GM19463 (cell line): ENCODE results near the gene CXCL16.

Experiments
- ATAC-seq: cut with Tn5 transposase; IDR thresholded peaks from one replicate; pipeline ENCODE4 v1.9.1; 2021; ENCODE audit warnings: mild to moderate bottlenecking, moderate library complexity; ENCODE audit not compliant: unreplicated experiment

The CXCL16 gene

GRCh38 chr17:4753392-4753791 is 13.7 kb upstream of the CXCL16 start:
- ATAC-seq = no peak

- no peak for ATAC-seq
Measured at GRCh38 chr17:4751932-4752331, 12.2 kb upstream of the CXCL16 start.

DNA sequence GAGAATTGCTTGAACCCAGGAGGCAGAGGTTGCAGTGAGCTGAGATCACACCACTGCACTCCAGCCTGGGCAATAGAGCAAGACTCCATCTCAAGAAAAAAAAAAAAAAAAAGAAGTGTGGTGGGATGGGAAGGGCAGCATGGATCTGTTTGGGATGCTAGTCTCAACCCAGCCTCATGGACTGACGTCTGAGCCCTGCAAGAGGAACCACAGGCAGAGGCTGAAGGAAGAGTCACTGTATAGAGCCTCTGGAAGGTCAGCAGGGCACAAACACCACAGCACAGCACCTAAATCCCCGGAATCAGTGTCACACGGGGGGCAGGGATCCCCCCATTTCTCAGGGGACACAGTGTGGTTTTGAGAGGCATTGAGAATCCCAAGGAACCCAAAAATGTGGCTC is 10.9 kb upstream of the CXCL16 start:
- no peak for ATAC-seq

GRCh38 chr17:4748686-4749085 is 9.0 kb upstream of the CXCL16 start:
- no peak for ATAC-seq

- no peak for ATAC-seq
Measured at GRCh38 chr17:4747847-4748246, 8.1 kb upstream of the CXCL16 start.

- ATAC-seq = no peak
Measured at GRCh38 chr17:4744999-4745969, 5.6 kb upstream of the CXCL16 start.

DNA sequence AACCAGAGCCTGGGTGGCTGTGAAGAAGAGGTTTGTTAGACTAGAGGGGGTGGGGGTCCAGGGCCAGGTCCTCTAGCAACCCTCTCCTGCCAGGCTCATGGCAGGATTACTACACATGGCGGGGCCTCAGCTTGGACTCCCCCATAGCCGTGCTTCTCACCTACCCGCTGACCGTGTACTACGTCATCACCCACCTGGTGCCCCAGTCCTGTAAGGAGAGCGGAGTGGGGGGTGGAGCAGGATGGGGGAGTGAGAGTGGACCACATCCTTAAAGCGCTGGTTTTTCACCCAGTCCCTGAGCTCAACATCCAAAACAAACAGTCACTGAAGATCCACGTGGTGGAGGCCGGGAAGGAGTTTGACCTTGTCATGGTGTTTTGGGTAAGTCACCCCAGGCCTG is 4.2 kb upstream of the CXCL16 start:
- no peak for ATAC-seq

GRCh38 chr17:4743216-4743615 is 3.5 kb upstream of the CXCL16 start:
- no peak for ATAC-seq

DNA sequence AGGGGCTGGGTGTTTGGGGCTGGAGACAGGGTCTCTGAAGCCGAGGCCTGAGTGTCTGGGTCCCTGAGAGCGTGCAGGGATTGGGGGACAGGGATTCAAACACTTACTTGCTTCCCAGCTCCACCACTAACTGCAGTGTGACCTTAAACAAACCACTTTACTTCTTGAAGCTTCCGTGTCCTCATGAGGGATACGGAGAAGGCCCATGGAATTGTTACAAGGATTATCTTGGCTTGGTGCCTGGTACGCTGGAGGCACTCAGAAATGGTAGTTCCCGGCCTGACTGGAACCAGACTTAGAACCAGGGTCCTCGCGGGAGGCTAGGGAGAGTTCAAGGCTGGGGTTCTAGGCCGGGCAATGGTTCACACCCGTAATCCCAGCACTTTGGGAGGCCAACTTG is 2.9 kb upstream of the CXCL16 start:
- ATAC-seq = no peak

- ATAC-seq = no peak
Measured at GRCh38 chr17:4742133-4742532, 2.4 kb upstream of the CXCL16 start.

GRCh38 chr17:4741544-4741943 is 1.8 kb upstream of the CXCL16 start:
- no peak for ATAC-seq

DNA sequence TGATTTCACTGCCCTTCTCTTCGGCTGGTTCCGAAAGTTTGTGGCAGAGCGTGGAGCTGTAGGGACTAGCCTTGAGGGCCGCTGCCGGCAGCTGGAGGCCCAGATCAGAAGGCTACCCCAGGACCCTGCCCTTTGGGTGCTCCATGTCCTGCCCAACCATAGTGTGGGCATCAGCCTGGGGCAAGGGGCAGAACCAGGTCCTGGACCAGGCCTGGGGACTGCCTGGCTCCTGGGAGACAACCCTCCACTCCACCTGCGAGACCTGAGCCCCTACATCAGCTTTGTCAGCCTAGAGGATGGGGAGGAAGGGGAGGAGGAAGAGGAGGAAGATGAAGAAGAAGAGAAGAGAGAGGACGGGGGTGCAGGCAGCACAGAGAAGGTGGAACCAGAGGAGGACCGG is 856 bp upstream of the CXCL16 start:
- ATAC-seq = no peak

GRCh38 chr17:4740025-4740351 is 260 bp upstream of the CXCL16 start:
- ATAC-seq = no peak

DNA sequence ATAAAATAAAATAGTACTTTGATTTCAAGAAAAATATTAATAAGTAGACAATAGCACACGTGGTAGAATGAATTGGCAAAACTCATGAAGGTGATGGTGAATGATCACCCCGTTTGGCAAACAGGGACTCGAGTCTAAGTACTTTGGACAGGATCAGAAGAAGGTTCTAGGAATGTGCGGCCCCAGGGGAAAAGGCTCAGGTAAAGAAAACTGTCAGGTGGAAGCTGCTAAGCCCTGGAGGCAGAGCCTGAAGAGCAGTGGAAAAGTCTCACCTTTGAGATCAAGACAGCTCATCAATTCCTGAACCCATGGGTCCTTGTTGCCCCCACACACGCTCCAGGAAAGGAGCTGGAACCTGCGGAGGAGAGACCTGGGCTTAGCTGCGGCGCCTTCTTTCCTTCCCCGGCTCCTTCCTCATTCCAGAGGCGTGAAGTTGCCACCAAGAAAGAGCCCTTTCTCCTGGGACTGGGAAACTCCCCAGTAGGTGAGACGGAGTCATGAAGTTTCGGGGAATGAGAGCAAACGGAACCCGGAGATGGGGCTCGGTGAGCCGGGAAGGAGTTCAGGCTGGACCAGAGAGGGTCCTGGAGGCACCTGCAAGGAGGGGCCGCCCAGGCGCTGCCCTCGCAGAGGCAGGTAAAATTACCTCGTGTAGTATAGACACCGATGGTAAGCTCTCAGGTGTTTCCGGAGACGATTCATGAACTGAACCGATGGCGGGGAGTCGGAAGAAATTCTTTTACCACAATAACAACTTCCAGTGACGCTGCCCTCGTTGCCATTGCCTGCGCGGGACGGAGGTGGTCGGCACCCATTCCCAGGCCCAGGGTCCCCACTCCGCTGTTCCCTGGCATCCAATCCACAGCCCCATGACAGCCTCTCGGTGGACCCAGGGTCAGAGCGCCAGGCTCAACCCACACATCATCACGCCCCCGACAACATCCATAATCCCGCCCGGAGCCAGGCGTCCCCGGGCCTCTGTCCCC is 1.3 kb downstream of the CXCL16 start:
- ATAC-seq = no peak

DNA sequence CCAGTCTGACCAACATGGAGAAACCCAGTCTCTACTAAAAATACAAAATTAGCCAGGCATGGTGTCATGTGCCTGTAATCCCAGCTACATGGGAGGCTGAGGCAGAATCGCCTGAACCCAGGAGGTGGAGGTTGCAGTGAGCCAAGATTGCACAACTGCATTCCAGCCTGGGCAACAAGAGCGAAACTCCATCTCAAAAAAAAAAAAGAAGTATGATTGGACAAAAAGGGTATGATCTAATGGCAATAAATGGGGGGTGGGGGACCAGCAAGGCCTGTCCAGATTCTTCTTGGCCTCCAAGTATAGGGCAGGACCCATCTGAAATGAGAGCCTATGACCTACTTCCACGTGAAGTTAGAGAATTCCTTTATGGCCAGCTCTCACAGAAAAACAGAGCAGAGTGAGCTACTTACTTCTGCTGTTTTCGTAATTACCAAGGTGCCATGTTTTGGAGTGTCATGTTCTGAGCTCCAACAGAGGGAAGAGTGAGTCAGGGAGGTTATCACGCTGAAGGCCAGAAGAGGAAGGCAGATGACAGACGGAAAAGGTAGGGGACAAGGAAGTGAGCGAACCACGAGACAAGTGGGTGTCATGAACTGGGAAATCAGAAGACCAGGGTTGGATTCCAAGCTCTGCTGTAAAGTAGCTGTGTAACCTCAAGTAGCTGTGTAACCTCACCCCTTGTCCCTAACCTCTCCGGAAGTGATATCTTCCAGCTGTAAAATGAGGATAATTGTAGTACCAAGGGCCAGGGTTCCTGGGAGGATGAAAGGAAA is 3.7 kb downstream of the CXCL16 start:
- no peak for ATAC-seq

DNA sequence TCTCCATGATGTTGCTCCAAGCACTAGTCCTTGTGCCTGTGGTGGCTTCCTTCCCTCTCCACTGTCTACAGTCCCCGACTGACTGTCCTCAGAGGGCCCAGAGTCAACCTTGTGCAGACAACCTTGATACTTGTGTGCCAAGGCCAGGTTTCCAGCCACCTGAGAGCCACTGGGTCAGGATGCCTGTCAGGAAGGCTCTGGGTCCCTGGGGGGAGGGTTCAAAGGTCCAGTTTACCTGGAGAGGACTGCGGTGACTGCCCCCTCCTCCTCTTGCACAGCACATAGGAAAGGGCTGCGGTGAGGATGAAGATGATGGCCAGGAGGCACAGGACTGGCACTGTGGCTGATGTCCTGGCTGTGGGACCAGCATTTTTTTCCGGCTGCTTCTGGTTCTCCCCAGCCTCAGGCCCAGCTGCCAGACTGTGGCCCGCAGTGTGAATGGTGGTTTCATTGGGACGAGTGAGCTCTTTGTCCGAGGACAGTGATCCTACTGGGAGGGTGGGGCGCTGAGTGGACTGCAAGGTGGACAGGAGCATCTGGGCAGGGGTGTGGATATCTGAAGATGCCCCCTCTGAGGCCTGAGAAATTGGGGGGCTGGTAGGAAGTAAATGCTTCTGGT is 4.8 kb downstream of the CXCL16 start:
- no peak for ATAC-seq

- no peak for ATAC-seq
Measured at GRCh38 chr17:4733073-4733531, 6.6 kb downstream of the CXCL16 start.

GRCh38 chr17:4728124-4728523 is 11.6 kb downstream of the CXCL16 start:
- ATAC-seq = no peak

- no peak for ATAC-seq
Measured at GRCh38 chr17:4725646-4726310, 13.9 kb downstream of the CXCL16 start.

DNA sequence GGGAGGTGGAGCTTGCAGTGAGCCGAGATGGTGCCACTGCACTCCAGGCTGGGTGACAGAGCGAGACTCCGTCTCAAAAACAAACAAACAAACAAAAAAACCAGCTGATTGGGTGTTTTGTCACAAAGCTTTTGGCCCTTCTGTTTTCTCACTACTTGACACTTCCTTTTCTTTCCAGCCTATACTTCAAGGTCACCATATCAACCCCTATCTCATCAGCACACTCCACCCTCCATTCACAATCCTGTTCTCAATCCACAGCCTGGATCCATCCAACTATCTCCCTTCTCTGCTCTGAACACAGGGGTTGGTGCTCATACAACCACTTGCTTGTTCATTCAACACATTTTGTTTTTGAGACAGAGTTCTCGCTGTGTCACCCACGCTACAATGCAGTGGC is 15.1 kb downstream of the CXCL16 start:
- ATAC-seq = no peak
